PC-3 (cell line): ENCODE data around the gene ADAMTSL5. TPM values are rescaled to one million over a fixed set of nuclear protein-coding genes. Genes with fewer than 3 reads are reported as not detected.

ENCODE experiments used
- ATAC-seq: fragments of 200-7000 bp; cut with Tn5 transposase; 2 replicates; pipeline ENCODE4 v1.9.1; 2020; ENCODE audit warnings: mild to moderate bottlenecking, moderate library complexity
- BruUV-seq: library from RNA; stranded (reverse); fragments of 400-500 nt; replicated peaks from 2 replicates; lab custom pipeline; 2021; lab: Mats Ljungman, UMichigan
- CTCF ChIA-PET: fragments of 300-600 bp; sonication (Branson Sonifier 250); formaldehyde crosslinking; loops from one replicate; lab custom pipeline; 2022; ENCODE audit warnings: antibody characterized with exemption; lab: Charles Lee
- POLR2A ChIA-PET: fragments of 300-600 bp; sonication (Branson Sonifier 250); formaldehyde crosslinking; loops from one replicate; lab custom pipeline; 2022; ENCODE audit warnings: antibody characterized with exemption; ENCODE audit not compliant: unreplicated experiment; lab: Charles Lee
- DNase-seq: peaks from one replicate; pipeline ENCODE4 v3.0.0-alpha.2; 2015
- H2AFZ ChIP-seq: fragments of 300-600 bp; sonication (generic); 2 replicates; pipeline ENCODE4 v1.6.0; 2016; ENCODE audit warnings: antibody characterized with exemption, low read length
- H3F3A ChIP-seq: fragments of 300-600 bp; sonication (generic); one replicate; pipeline ENCODE4 v1.6.0; 2017; ENCODE audit warnings: antibody characterized with exemption, low read length, control low read depth, mild to moderate bottlenecking; ENCODE audit not compliant: unreplicated experiment
- H3K27ac ChIP-seq: fragments of 300-600 bp; sonication (generic); 2 replicates; pipeline ENCODE4 v1.5.1; 2016; ENCODE audit warnings: mild to moderate bottlenecking, low read length
- H3K27me3 ChIP-seq: fragments of 300-600 bp; sonication (generic); 2 replicates; pipeline ENCODE4 v1.6.1; 2016; ENCODE audit warnings: low read length, mixed read lengths
- H3K36me3 ChIP-seq: fragments of 300-600 bp; sonication (generic); 2 replicates; pipeline ENCODE4 v1.6.1; 2016; ENCODE audit warnings: low read depth, mixed run types, low read length, mixed read lengths
- H3K4me1 ChIP-seq: fragments of 300-600 bp; sonication (generic); 2 replicates; pipeline ENCODE4 v1.5.1; 2016; ENCODE audit warnings: low read length; ENCODE audit not compliant: insufficient read depth
- H3K4me2 ChIP-seq: fragments of 300-600 bp; sonication (generic); 2 replicates; pipeline ENCODE4 v1.6.0; 2016; ENCODE audit warnings: low read length
- H3K4me3 ChIP-seq: fragments of 300-600 bp; sonication (generic); 2 replicates; pipeline ENCODE4 v1.5.1; 2016; ENCODE audit warnings: mild to moderate bottlenecking, low read length, mixed read lengths
- H3K79me2 ChIP-seq: fragments of 300-600 bp; sonication (generic); 2 replicates; pipeline ENCODE4 v1.6.1; 2017; ENCODE audit warnings: low read length, mixed read lengths
- H3K9ac ChIP-seq: fragments of 300-600 bp; sonication (generic); 2 replicates; pipeline ENCODE4 v1.6.0; 2016; ENCODE audit warnings: mild to moderate bottlenecking, low read length
- H3K9me2 ChIP-seq: fragments of 300-600 bp; sonication (generic); replicated peaks from 2 replicates; pipeline ENCODE4 v1.6.1; 2016; ENCODE audit warnings: mixed run types, low read length, mixed read lengths
- H3K9me3 ChIP-seq: fragments of 300-600 bp; sonication (generic); 2 replicates; pipeline ENCODE4 v1.6.1; 2016; ENCODE audit warnings: low read length, mixed read lengths
- H4K20me1 ChIP-seq: fragments of 300-600 bp; sonication (generic); 2 replicates; pipeline ENCODE4 v1.6.1; 2016; ENCODE audit warnings: low read length, mixed read lengths
- CTCF ChIP-seq: fragments of 300-600 bp; sonication (generic); conservative IDR thresholded peaks from 2 replicates; pipeline ENCODE4 v1.5.1; 2017; ENCODE audit warnings: antibody characterized with exemption, low read depth, mild to moderate bottlenecking, low read length
- EZH2 ChIP-seq: fragments of 300-600 bp; sonication (generic); IDR thresholded peaks from one replicate; pipeline ENCODE4 v1.6.1; 2017; ENCODE audit warnings: antibody characterized with exemption, mild to moderate bottlenecking, low read length; ENCODE audit not compliant: unreplicated experiment
- EZH2phosphoT487 ChIP-seq: fragments of 300-600 bp; sonication (generic); IDR thresholded peaks from 2 replicates; pipeline ENCODE4 v1.6.1; 2018; ENCODE audit warnings: mild to moderate bottlenecking, antibody characterized with exemption, low read length, borderline replicate concordance
- intact Hi-C: fragments of 100-400 bp; cut with micrococcal nuclease; formaldehyde crosslinking; loops from 2 replicates; pipeline ENCODE4 v1.9.0; 2023
- total RNA-seq: library from RNA; depleted of rRNA; stranded (reverse); fragments of >200 nt; gene quantifications from 2 replicates; pipeline ENCODE4 v1.2.3, GENCODE V29; 2014

The ADAMTSL5 gene
- total RNA-seq, 1 experiment from 2014 or later, result 5.0 TPM

GRCh38 chr19:1474765-1475351, 38.0 kb downstream of the ADAMTSL5 start:
- Histone ChIP-seq H3K4me2 (no peak overlapping the region), H3K27ac (no peak overlapping the region), H4K20me1 (no peaks in the 10 kb centered on the region), H3K9me2 (no peaks in the 10 kb centered on the region), H3K4me1 (peaks cover 12% of the 10 kb centered on the region), H3K4me3 (no peak overlapping the region), H3K79me2 (peaks cover 25% of the 10 kb centered on the region), H3K27me3 (no peaks in the 10 kb centered on the region), H3K9ac (no peak overlapping the region), H3K9me3 (no peaks in the 10 kb centered on the region), H2AFZ (no peak overlapping the region), H3F3A (no peaks in the 10 kb centered on the region), H3K36me3 (no peaks in the 10 kb centered on the region)
- ChIA-PET POLR2A (no interaction called here), CTCF (no interaction called here)
- no TSS peak for BruUV-seq
- DNase-seq (no peak), ATAC-seq (no peak)
- intact Hi-C loops, result no loop called here
- TF ChIP-seq EZH2phosphoT487 (no peak), EZH2 (no peak), CTCF (no peak)

GRCh38 chr19:1474011-1474764, 38.6 kb downstream of the ADAMTSL5 start:
- Histone ChIP-seq H3K79me2 (peaks cover 25% of the 10 kb centered on the region), H3K27me3 (no peaks in the 10 kb centered on the region), H3K4me2 (no peak overlapping the region), H3K9me3 (no peaks in the 10 kb centered on the region), H4K20me1 (no peaks in the 10 kb centered on the region), H3K9ac (no peak overlapping the region), H3F3A (no peaks in the 10 kb centered on the region), H3K36me3 (no peaks in the 10 kb centered on the region), H3K27ac (no peak overlapping the region), H3K9me2 (no peaks in the 10 kb centered on the region), H3K4me1 (peaks cover 12% of the 10 kb centered on the region), H2AFZ (no peak overlapping the region), H3K4me3 (no peak overlapping the region)
- TF ChIP-seq EZH2 (no peak), EZH2phosphoT487 (no peak), CTCF (no peak)
- intact Hi-C loops, result no loop called here
- DNase-seq (no peak), ATAC-seq (no peak)
- ChIA-PET CTCF (no interaction called here), POLR2A (no interaction called here)
- no TSS peak for BruUV-seq
